GM18951 (cell line): ENCODE results near the gene CDYL.
"Not testable (repeated sequence)": the region's sequence is repeated elsewhere in the genome, so short reads cannot be mapped to it uniquely, and the experiment has no call there.

Experiments
- POLR2A ChIP-seq: IDR thresholded peaks from 4 replicates; pipeline ENCODE4 v1.6.1; 2011; ENCODE audit warnings: mild to moderate bottlenecking; ENCODE audit not compliant: insufficient read length, insufficient read depth; ENCODE audit errors: extremely low read depth
- in situ Hi-C: fragments of 300-500 bp; cut with MboI; formaldehyde crosslinking; loops from one replicate; pipeline ENCODE4 v1.12.0; 2022; ENCODE audit warnings: low sequenced_read_pairs, mixed read lengths, inconsistent platforms; ENCODE audit not compliant: unreplicated experiment

CDYL gene

GRCh38 chr6:4997862-4998261 lies 221.7 kb downstream of the CDYL start:
- TF ChIP-seq POLR2A = no peak
- in situ Hi-C loops = no loop called here

GRCh38 chr6:4999586-4999985 lies 223.4 kb downstream of the CDYL start:
- in situ Hi-C loops = no loop called here
- no peak for TF ChIP-seq POLR2A

GRCh38 chr6:5003604-5004372 lies 227.6 kb downstream of the CDYL start, which contains the start of gene RPP40:
Gene RPP40 (minus strand): TSS chr6:5004037. CDS start chr6:5004002, 35 bp downstream.
- peak; percentile 68 for TF ChIP-seq POLR2A
- in situ Hi-C loops = no loop called here

GRCh38 chr6:5004373-5005037 lies 228.3 kb downstream of the CDYL start:
- in situ Hi-C loops = no loop called here
- TF ChIP-seq POLR2A = no peak

GRCh38 chr6:5005038-5005433 lies 228.8 kb downstream of the CDYL start:
- in situ Hi-C loops = not testable (repeated sequence)
